AG09319 (cell line): ENCODE data around the gene LRRC15.

Experiments
- DNase-seq: peaks from one replicate; pipeline ENCODE4 v3.0.0-alpha.2; 2010; ENCODE audit warnings: low read depth; ENCODE audit errors: extremely low read depth
- CTCF ChIP-seq: IDR thresholded peaks from 2 replicates; pipeline ENCODE4 v1.5.1; 2011; ENCODE audit warnings: low read depth, mild to moderate bottlenecking, inconsistent platforms, low read length, moderate library complexity

The LRRC15 gene

GRCh38 chr3:194329583-194329965 lies 40.0 kb downstream of the LRRC15 start:
- no peak for TF ChIP-seq CTCF
- DNase-seq, result no peak

- DNase-seq, result no peak
Measured at GRCh38 chr3:194328942-194329582, 40.5 kb downstream of the LRRC15 start.

GRCh38 chr3:194328053-194328657 lies 41.4 kb downstream of the LRRC15 start:
- no peak for DNase-seq
- TF ChIP-seq CTCF, result no peak

More at GRCh38 chr3:194328942-194329582, 40.5 kb downstream of the LRRC15 start:
- no peak for TF ChIP-seq CTCF

GRCh38 chr3:194327218-194328052 lies 42.1 kb downstream of the LRRC15 start:
- TF ChIP-seq CTCF, result no peak
- DNase-seq, result no peak

- DNase-seq, result no peak
- no peak for TF ChIP-seq CTCF
Measured at GRCh38 chr3:194326968-194327217, 42.6 kb downstream of the LRRC15 start.

- DNase-seq, result no peak
- TF ChIP-seq CTCF, result no peak
Measured at GRCh38 chr3:194326192-194326967, 43.2 kb downstream of the LRRC15 start.
